ENCODE results near the gene CENPC. TPM values are rescaled to one million over a fixed set of nuclear protein-coding genes. Genes with fewer than 3 reads are reported as not detected.

The CENPC gene
- total and polyA plus RNA-seq, 2 experiments from 2014 or later, result 21.6 to 24.5 TPM

DNA sequence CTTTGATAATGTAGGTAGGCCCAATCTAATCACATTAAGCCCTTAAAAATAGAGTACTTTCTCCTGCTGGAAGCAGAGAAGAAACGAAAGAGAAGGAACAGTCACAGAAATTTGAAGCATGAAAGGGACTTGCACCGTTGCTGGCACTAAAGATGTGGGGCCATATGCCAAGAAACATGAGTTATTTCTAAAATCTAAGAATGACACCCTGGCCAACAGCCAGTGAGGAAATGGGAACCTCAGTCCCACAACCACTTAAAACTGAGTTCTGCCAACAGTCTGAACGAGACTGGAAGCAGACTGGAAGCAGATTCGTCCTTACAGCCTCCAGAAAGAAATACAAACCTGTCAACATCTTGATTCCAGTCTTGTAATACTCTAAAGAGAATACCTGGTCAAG is 70.1 kb downstream of the CENPC start:
- no peaks in the 10 kb centered on the region for H3K9me3 Mint-ChIP-seq
- no peak for TF ChIP-seq EZH2 (IDR thresholded peaks at IDR 0.05; ENCODE audit: low read depth, unreplicated experiment)
- no peak for TF ChIP-seq STAT1 (IDR thresholded peaks at IDR 0.05; ENCODE audit: unreplicated experiment)
- TF ChIP-seq, protein P1, sequence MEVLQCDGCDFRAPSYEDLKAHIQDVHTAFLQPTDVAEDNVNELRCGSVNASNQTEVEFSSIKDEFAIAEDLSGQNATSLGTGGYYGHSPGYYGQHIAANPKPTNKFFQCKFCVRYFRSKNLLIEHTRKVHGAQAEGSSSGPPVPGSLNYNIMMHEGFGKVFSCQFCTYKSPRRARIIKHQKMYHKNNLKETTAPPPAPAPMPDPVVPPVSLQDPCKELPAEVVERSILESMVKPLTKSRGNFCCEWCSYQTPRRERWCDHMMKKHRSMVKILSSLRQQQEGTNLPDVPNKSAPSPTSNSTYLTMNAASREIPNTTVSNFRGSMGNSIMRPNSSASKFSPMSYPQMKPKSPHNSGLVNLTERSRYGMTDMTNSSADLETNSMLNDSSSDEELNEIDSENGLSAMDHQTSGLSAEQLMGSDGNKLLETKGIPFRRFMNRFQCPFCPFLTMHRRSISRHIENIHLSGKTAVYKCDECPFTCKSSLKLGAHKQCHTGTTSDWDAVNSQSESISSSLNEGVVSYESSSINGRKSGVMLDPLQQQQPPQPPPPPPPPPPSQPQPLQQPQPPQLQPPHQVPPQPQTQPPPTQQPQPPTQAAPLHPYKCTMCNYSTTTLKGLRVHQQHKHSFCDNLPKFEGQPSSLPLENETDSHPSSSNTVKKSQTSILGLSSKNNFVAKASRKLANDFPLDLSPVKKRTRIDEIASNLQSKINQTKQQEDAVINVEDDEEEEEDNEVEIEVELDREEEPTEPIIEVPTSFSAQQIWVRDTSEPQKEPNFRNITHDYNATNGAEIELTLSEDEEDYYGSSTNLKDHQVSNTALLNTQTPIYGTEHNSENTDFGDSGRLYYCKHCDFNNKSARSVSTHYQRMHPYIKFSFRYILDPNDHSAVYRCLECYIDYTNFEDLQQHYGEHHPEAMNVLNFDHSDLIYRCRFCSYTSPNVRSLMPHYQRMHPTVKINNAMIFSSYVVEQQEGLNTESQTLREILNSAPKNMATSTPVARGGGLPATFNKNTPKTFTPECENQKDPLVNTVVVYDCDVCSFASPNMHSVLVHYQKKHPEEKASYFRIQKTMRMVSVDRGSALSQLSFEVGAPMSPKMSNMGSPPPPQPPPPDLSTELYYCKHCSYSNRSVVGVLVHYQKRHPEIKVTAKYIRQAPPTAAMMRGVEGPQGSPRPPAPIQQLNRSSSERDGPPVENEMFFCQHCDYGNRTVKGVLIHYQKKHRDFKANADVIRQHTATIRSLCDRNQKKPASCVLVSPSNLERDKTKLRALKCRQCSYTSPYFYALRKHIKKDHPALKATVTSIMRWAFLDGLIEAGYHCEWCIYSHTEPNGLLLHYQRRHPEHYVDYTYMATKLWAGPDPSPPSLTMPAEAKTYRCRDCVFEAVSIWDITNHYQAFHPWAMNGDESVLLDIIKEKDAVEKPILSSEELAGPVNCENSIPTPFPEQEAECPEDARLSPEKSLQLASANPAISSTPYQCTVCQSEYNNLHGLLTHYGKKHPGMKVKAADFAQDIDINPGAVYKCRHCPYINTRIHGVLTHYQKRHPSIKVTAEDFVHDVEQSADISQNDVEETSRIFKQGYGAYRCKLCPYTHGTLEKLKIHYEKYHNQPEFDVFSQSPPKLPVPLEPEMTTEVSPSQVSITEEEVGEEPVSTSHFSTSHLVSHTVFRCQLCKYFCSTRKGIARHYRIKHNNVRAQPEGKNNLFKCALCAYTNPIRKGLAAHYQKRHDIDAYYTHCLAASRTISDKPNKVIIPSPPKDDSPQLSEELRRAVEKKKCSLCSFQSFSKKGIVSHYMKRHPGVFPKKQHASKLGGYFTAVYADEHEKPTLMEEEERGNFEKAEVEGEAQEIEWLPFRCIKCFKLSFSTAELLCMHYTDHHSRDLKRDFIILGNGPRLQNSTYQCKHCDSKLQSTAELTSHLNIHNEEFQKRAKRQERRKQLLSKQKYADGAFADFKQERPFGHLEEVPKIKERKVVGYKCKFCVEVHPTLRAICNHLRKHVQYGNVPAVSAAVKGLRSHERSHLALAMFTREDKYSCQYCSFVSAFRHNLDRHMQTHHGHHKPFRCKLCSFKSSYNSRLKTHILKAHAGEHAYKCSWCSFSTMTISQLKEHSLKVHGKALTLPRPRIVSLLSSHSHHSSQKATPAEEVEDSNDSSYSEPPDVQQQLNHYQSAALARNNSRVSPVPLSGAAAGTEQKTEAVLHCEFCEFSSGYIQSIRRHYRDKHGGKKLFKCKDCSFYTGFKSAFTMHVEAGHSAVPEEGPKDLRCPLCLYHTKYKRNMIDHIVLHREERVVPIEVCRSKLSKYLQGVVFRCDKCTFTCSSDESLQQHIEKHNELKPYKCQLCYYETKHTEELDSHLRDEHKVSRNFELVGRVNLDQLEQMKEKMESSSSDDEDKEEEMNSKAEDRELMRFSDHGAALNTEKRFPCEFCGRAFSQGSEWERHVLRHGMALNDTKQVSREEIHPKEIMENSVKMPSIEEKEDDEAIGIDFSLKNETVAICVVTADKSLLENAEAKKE (CRISPR knock-in tag; IDR thresholded peaks at IDR 0.05), result no peak
- TF ChIP-seq, protein P2, sequence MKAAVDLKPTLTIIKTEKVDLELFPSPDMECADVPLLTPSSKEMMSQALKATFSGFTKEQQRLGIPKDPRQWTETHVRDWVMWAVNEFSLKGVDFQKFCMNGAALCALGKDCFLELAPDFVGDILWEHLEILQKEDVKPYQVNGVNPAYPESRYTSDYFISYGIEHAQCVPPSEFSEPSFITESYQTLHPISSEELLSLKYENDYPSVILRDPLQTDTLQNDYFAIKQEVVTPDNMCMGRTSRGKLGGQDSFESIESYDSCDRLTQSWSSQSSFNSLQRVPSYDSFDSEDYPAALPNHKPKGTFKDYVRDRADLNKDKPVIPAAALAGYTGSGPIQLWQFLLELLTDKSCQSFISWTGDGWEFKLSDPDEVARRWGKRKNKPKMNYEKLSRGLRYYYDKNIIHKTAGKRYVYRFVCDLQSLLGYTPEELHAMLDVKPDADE (IDR thresholded peaks at IDR 0.05), result no peak
- TF ChIP-seq EZH2phosphoT487 (IDR thresholded peaks at IDR 0.05; ENCODE audit: unreplicated experiment), result no peak
- TF ChIP-seq, protein P3, sequence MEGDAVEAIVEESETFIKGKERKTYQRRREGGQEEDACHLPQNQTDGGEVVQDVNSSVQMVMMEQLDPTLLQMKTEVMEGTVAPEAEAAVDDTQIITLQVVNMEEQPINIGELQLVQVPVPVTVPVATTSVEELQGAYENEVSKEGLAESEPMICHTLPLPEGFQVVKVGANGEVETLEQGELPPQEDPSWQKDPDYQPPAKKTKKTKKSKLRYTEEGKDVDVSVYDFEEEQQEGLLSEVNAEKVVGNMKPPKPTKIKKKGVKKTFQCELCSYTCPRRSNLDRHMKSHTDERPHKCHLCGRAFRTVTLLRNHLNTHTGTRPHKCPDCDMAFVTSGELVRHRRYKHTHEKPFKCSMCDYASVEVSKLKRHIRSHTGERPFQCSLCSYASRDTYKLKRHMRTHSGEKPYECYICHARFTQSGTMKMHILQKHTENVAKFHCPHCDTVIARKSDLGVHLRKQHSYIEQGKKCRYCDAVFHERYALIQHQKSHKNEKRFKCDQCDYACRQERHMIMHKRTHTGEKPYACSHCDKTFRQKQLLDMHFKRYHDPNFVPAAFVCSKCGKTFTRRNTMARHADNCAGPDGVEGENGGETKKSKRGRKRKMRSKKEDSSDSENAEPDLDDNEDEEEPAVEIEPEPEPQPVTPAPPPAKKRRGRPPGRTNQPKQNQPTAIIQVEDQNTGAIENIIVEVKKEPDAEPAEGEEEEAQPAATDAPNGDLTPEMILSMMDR (conservative IDR thresholded peaks at IDR 0.05; ENCODE audit: low read depth in 2 of 2), result no peak
- TF ChIP-seq NANOG (IDR thresholded peaks at IDR 0.05; ENCODE audit: borderline replicate concordance), result no peak
- TF ChIP-seq POLR2AphosphoS5 (IDR thresholded peaks at IDR 0.05; ENCODE audit: low read depth), result no peak
- no peak for TF ChIP-seq ZNF114 (CRISPR knock-in tag; IDR thresholded peaks at IDR 0.05)
- TF ChIP-seq, protein P4, sequence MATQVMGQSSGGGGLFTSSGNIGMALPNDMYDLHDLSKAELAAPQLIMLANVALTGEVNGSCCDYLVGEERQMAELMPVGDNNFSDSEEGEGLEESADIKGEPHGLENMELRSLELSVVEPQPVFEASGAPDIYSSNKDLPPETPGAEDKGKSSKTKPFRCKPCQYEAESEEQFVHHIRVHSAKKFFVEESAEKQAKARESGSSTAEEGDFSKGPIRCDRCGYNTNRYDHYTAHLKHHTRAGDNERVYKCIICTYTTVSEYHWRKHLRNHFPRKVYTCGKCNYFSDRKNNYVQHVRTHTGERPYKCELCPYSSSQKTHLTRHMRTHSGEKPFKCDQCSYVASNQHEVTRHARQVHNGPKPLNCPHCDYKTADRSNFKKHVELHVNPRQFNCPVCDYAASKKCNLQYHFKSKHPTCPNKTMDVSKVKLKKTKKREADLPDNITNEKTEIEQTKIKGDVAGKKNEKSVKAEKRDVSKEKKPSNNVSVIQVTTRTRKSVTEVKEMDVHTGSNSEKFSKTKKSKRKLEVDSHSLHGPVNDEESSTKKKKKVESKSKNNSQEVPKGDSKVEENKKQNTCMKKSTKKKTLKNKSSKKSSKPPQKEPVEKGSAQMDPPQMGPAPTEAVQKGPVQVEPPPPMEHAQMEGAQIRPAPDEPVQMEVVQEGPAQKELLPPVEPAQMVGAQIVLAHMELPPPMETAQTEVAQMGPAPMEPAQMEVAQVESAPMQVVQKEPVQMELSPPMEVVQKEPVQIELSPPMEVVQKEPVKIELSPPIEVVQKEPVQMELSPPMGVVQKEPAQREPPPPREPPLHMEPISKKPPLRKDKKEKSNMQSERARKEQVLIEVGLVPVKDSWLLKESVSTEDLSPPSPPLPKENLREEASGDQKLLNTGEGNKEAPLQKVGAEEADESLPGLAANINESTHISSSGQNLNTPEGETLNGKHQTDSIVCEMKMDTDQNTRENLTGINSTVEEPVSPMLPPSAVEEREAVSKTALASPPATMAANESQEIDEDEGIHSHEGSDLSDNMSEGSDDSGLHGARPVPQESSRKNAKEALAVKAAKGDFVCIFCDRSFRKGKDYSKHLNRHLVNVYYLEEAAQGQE (IDR thresholded peaks at IDR 0.05; ENCODE audit: unreplicated experiment), result no peak
- no peak for TF ChIP-seq ZNF331 (CRISPR knock-in tag; IDR thresholded peaks at IDR 0.05; ENCODE audit: low read depth)
- no peak for TF ChIP-seq CREB1 (CRISPR knock-in tag; IDR thresholded peaks at IDR 0.05; ENCODE audit: low read depth)
- no peak for TF ChIP-seq JUNB (IDR thresholded peaks at IDR 0.05; ENCODE audit: unreplicated experiment)

More for the DNA sequence above, 70.1 kb downstream of the CENPC start:
- no peaks in the 10 kb centered on the region for H3K9me2 ChIP-seq (ENCODE audit: insufficient read depth)
- H3K4me3 Mint-ChIP-seq, result no peak overlapping the region
- peaks cover 28% of the 10 kb centered on the region for H3K4me1 Mint-ChIP-seq
- no peaks in the 10 kb centered on the region for H3K27me3 ChIP-seq (ENCODE audit: insufficient read depth)
- no peak overlapping the region for H3K27ac Mint-ChIP-seq
- no peaks in the 10 kb centered on the region for H4K20me1 ChIP-seq (replicated peaks; ENCODE audit: insufficient read depth)
- no peak overlapping the region for H2AFZ ChIP-seq
- H3K4me1 ChIP-seq (ENCODE audit: insufficient read depth), result peaks cover 13% of the 10 kb centered on the region; the same call in 1 of the 2 replicates
- DNase-seq (ENCODE audit: low spot score), result no peak
- no peak overlapping the region for H3K27ac ChIP-seq (ENCODE audit: low read depth)
- ATAC-seq, result no peak
- H3K79me2 ChIP-seq (replicated peaks; ENCODE audit: insufficient read depth), result no peaks in the 10 kb centered on the region
- H3K36me3 Mint-ChIP-seq (ENCODE audit: low read depth), result peaks cover 31% of the 10 kb centered on the region
- H3K36me3 ChIP-seq (ENCODE audit: insufficient read depth), result peaks cover 7% of the 10 kb centered on the region; the same call in 1 of the 2 replicates
- H3K27me3 Mint-ChIP-seq (ENCODE audit: insufficient read depth, low read depth, poor library complexity), result peaks cover 6% of the 10 kb centered on the region
- no peak overlapping the region for H3K4me3 ChIP-seq
- H3F3A ChIP-seq (replicated peaks; ENCODE audit: low read depth), result no peaks in the 10 kb centered on the region
- H3K4me2 ChIP-seq, result no peak overlapping the region
